Glomerular endothelial cell (primary cell): ENCODE results near the gene KRT33A. TPM values are rescaled to one million over a fixed set of nuclear protein-coding genes. Genes with fewer than 3 reads are reported as not detected.

Source experiments
- DNase-seq: peaks from one replicate; pipeline ENCODE4 v3.0.0-alpha.2; 2011; ENCODE audit warnings: low read depth, low spot score; ENCODE audit errors: extremely low read depth
- total RNA-seq: library from RNA; depleted of rRNA; stranded (reverse); fragments of >200 nt; gene quantifications from 2 replicates; pipeline ENCODE4 v1.2.3, GENCODE V29; 2015

The KRT33A gene
- total RNA-seq, 1 donor from 2014 or later, result not detected

- DNase-seq, result no peak
These were observed 19.0 kb downstream of the KRT33A start for GRCh38 chr17:41331606-41332005.

- no peak for DNase-seq
These were observed 21.2 kb downstream of the KRT33A start for GRCh38 chr17:41329279-41329948.

DNA sequence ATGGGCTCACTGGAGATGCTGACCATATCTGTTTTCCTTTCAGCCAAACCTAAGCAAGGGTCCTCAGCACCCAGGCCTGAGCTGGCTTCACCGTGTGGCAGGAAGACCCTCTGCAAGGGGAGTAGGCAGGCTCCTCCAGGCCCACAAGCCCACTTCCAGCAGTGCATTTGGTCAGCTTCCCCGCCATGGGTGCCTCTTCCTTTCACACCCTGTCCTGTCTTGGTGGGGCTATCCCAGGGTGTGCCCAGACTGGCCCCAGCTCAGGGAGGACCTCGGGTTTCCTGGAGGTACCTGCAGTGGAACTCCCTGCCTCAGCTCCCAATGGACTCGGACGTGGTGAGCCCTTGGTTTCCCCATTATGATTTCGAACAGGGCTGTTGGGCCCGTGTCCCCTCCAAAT lies 22.4 kb downstream of the KRT33A start:
- no peak for DNase-seq

- DNase-seq, result no peak
These were observed 23.1 kb downstream of the KRT33A start for GRCh38 chr17:41327411-41328120.

GRCh38 chr17:41326173-41327145 lies 24.2 kb downstream of the KRT33A start:
- DNase-seq, result no peak

- no peak for DNase-seq
These were observed 25.0 kb downstream of the KRT33A start for GRCh38 chr17:41325611-41326010.

DNA sequence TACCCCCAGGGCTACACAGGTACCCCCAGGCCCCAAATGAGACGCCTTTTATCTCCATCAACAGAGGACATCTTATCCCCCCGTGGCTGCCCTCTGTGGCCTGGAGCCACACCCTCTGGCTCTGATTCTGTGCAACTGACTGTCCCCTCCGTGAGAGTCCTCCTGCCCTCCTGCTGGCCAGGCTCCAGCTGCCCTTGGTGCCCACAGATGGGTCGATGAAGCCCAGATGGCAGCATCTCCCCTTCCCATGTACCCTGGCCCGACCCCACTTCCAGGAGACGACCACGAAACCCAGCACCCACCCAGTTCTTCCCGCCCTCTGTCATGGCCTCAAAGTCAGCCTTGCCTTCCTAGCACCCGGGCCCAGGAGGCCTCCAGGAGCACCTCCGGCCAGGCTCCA lies 25.5 kb downstream of the KRT33A start:
- no peak for DNase-seq

DNA sequence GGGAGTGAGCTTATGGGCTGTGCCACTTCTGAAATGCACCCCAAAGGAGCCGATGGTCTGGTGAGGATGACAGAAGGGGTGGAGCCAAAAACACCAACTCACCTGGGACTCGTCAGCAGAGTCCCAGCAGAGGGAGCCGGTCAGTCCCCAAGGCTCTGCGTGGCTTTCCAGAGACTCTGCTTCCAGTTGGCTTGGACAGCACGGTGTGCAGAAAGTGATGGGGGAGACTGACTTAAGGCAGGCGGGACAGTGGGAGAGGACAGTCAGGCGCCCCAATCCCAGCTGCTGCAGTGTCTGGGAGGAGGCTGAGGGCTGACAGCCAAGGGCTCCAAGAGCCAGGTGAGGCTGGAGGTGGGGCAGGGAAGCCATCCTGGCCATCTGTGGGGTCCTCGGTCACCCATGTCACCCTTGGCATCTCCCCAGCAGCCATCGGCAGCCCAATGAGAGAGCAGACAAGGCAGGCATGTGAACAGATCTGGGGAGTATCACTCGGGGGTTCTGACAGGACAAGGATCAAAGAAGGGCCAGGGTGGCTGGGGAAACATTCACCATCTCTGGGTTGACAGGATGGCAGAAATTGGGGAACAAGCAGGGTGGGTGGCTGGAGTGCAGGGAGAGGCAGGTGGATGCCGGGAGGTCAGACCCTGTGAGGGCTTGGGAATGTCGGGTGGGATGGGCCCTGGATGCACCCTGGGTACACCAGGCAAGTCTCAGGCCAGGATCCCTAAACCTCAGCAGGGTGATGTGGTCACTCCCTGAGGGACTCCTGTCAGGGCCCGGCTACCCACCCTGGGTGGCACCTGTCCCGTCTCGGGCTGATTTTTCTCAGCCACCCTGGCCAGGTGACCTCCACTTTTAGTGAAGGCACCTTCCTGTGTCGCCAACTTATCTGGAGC lies 26.2 kb downstream of the KRT33A start:
- no peak for DNase-seq

DNA sequence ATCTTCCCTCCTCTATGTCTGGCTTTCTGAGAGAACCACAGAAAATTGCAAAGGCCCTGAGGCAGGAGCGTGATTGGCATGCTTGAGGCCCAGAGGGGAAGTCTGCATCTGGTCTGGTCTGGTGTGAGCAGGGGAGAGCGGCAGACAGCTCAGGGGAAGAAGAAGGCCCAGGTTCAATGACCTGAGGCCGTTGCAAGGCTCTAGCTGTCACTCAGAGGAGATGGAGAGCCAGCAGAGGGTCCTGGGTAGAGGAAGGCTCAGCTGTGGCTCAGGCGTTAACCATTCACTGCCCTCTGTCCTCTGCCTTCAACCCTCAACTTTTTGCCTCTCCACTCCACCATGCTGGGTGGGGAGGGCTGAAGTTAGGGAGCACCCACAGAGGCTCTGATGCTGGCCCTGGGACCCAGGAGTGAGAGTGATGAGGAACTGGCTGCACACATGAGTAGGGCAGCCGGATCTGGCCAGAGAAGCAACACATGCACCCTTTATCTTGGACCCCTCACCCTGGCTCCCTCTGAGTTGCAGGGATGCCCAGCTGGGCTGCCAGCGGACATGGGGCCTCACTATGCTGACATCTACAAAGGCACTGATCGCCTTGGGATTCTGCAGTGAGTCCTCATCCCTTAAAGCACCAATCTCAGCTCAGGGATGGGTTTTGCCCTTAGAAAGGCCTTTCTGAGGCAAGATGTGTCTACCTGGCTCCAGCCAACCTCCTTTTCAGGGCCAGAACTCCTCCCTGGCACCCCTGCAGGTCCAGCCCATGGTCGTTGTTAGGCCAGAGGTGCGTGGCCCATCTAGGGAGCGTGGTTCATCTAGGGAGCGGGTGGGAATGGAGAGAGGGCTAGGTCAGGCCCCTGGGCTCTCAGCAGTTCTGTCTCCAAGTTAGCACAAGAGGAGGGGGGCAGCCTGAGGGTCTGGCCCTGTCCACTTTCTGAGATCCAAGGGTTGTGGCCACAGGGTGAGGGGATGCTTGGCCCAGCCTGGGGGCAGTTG lies 27.4 kb downstream of the KRT33A start:
- no peak for DNase-seq

GRCh38 chr17:41322094-41322902 lies 28.3 kb downstream of the KRT33A start:
- peak; percentile 16 for DNase-seq

DNA sequence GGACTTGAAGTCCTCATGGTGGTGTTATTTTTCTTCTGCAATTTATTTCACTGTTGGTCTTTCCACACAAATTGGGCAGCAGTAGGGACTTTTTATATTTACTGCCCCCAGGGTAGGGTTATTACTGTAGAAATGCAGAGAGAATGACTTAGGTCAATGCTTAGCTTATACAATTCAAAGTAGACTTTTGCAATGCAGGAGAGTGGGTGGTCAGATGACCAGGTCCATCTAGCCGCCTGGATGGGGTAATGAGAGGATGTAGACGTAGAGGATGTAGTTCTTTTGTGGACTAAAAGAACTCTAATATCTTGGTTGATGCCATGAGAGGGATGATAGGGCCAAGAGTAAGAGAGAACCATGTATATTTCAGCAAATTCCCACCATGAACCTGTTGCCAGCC lies 32.4 kb downstream of the KRT33A start:
- no peak for DNase-seq

DNA sequence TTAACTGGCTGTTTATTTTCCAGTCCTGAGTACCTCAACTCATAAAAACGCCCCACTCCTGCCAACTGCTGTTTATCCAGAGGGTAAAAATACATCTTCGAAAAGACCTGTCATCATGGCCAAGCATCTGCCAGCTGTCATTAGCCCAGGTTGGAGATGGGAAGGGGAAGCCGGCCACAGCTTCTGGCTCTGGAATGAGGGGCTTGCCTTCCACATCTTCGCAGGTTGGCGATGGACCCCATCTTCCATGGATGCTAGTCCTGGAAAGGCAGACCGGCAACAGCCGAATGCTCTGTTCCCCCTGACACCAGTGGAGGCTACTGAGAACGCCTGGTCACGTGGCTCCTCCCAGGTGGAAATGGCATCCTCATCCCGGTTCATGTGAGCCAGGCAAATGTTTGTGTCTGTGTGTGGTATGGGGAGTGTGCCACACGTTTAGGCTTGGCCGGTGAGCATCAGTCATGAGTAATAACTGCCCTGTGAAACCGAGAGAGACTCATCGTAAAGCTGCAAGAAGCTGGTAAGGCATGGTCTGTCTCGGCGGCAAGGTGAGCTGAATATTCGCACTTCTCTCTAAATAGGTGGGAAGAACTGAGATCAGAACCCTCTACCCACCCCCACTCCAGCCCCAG lies 34.7 kb downstream of the KRT33A start:
- DNase-seq, result no peak

GRCh38 chr17:41315204-41315794 lies 35.3 kb downstream of the KRT33A start, which contains the start of gene KRTAP17-1:
TSS of gene KRTAP17-1 (minus strand) at chr17:41315710. CDS start at chr17:41315650, 60 bp downstream.
- no peak for DNase-seq

GRCh38 chr17:41311111-41311510 lies 39.5 kb downstream of the KRT33A start:
- no peak for DNase-seq

- DNase-seq, result no peak
These were observed 41.7 kb downstream of the KRT33A start, which contains the start of gene KRTAP16-1 for GRCh38 chr17:41308918-41309359. TSS of gene KRTAP16-1 (minus strand) at chr17:41309309. CDS start at chr17:41309253, 56 bp downstream.

DNA sequence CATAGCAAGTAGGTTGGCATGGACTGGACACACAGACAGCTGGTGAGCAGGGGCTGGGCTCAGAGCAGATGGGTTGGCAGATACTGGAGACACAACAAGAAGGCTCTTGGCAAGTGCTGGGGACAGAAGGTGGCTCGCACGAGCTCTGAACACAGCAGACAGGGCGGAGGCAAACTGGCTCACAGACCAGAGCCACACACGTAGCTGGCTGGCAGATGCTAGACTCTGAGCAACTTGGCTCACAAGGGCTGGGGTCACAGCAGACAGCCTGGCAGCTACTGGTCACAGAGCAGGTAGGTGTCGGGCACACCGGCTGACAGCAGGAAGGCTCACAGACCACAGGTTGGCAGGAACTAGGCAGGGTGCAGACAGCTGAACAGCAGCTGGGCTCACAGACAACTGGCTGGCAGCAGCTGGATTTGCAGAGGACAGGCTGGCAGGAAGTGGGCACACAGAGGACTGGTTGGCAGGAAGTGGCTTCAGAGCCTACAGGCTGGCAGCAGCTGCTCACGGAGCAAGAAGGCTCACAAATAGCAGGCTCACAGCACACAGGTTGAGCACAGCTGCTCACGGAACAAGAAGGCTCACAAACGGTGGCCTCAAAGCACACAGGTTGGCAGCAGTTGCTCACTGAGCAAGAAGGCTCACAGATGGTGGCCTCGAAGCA lies 42.2 kb downstream of the KRT33A start:
- DNase-seq, result no peak

DNA sequence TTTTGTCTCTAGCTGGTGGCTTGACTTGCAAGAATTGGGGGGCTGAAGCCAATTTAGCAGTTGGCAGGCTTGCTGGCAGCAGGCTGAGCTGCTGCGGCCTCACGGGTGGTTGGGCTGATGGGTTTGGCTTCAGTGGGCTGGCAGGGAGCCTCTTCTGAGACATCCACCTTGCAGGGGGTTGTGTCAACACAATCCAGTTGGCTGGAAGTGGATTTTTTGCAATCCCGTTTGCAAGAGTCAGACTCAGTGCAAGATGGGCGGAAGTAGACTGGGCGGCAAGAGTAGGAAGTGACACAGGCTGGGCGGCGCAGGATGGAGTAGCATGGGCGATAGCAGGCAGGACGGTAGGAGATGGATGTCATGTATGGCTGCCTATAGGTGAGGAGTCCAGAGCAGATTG lies 43.0 kb downstream of the KRT33A start:
- no peak for DNase-seq
